Astrocyte (in vitro differentiated cells and primary cell): ENCODE measurements around the gene FUNDC2. TPM values are rescaled to one million over a fixed set of nuclear protein-coding genes. Genes with fewer than 3 reads are reported as not detected.
A peak's percentile ranks its signal among the peaks of the same experiment; 100 is the strongest.

Experiments
- DNase-seq: peaks from one replicate; pipeline ENCODE4 v3.0.0-alpha.2; 2010; ENCODE audit warnings: low read depth
- FAIRE-seq: peaks from 2 replicates; lab custom pipeline; 2011; peaks lifted over from hg19 to GRCh38; lab: Jason Lieb, UNC
- H2AFZ ChIP-seq: 2 replicates; pipeline ENCODE4 v1.6.0; 2012; ENCODE audit warnings: low read depth, low read length, inconsistent platforms
- H3K27ac ChIP-seq: 2 replicates; pipeline ENCODE4 v1.5.1; 2011; ENCODE audit warnings: low read depth, low read length, inconsistent platforms
- H3K27me3 ChIP-seq: 2 replicates; pipeline ENCODE4 v1.6.0; 2011; ENCODE audit warnings: low read length, inconsistent platforms; ENCODE audit not compliant: insufficient read depth
- H3K36me3 ChIP-seq: 2 replicates; pipeline ENCODE4 v1.5.1; 2011; ENCODE audit warnings: low read length, inconsistent platforms; ENCODE audit not compliant: insufficient read depth
- H3K4me1 ChIP-seq: 2 replicates; pipeline ENCODE4 v1.5.1; 2011; ENCODE audit warnings: low read length, inconsistent platforms; ENCODE audit not compliant: insufficient read depth
- H3K4me2 ChIP-seq: 2 replicates; pipeline ENCODE4 v1.6.0; 2012; ENCODE audit warnings: low read length, inconsistent platforms
- H3K4me3 ChIP-seq: 2 replicates; pipeline ENCODE4 v1.5.1; 2011; ENCODE audit warnings: low read depth, mild to moderate bottlenecking, low read length, inconsistent platforms; ENCODE audit not compliant: insufficient read depth
- H3K79me2 ChIP-seq: 2 replicates; pipeline ENCODE4 v1.6.0; 2012; ENCODE audit warnings: mild to moderate bottlenecking, low read length, inconsistent platforms; ENCODE audit not compliant: insufficient read depth
- H3K9ac ChIP-seq: 2 replicates; pipeline ENCODE4 v1.6.0; 2012; ENCODE audit warnings: mild to moderate bottlenecking, low read length, inconsistent platforms
- H3K9me3 ChIP-seq: 2 replicates; pipeline ENCODE4 v1.5.1; 2012; ENCODE audit warnings: low read depth, mild to moderate bottlenecking, low read length, inconsistent platforms; ENCODE audit not compliant: insufficient read depth
- H4K20me1 ChIP-seq: 2 replicates; pipeline ENCODE4 v1.6.0; 2012; ENCODE audit warnings: low read length, inconsistent platforms; ENCODE audit not compliant: insufficient read depth
- H3K27ac Mint-ChIP-seq: one replicate; pipeline ENCODE4 v1.8.0; 2021; ENCODE audit warnings: mild to moderate bottlenecking, mixed read lengths; ENCODE audit not compliant: unreplicated experiment
- H3K27me3 Mint-ChIP-seq: one replicate; pipeline ENCODE4 v1.8.0; 2021; ENCODE audit warnings: low read depth, mixed read lengths; ENCODE audit not compliant: unreplicated experiment
- H3K36me3 Mint-ChIP-seq: one replicate; pipeline ENCODE4 v1.8.0; 2021; ENCODE audit warnings: low read depth, mixed read lengths; ENCODE audit not compliant: unreplicated experiment
- H3K4me1 Mint-ChIP-seq: one replicate; pipeline ENCODE4 v1.8.0; 2021; ENCODE audit warnings: low read depth, mixed read lengths; ENCODE audit not compliant: unreplicated experiment
- H3K4me3 Mint-ChIP-seq: one replicate; pipeline ENCODE4 v1.8.0; 2021; ENCODE audit warnings: mild to moderate bottlenecking, moderate library complexity, mixed read lengths; ENCODE audit not compliant: unreplicated experiment
- H3K9me3 Mint-ChIP-seq: one replicate; pipeline ENCODE4 v1.8.0; 2021; ENCODE audit warnings: mild to moderate bottlenecking, mixed read lengths; ENCODE audit not compliant: unreplicated experiment
- CTCF ChIP-seq: IDR thresholded peaks from 2 replicates; pipeline ENCODE4 v1.5.1; 2011; ENCODE audit warnings: low read depth, mild to moderate bottlenecking, inconsistent platforms, low read length, moderate library complexity; ENCODE audit not compliant: insufficient read depth
- EZH2 ChIP-seq: IDR thresholded peaks from 2 replicates; pipeline ENCODE4 v1.6.1; 2012; ENCODE audit warnings: mild to moderate bottlenecking, low read length, inconsistent platforms; ENCODE audit not compliant: insufficient read depth
- total RNA-seq: library from RNA; stranded (reverse); gene quantifications from 2 replicates; pipeline ENCODE4 v1.2.1, GENCODE V29; 2021

FUNDC2 gene
- total RNA-seq, 1 donor from 2014 or later, result 49.5 TPM

GRCh38 chrX:155046811-155047528 lies 20.3 kb downstream of the FUNDC2 start:
- Histone ChIP-seq H3K4me3 (no peak overlapping the region), H2AFZ (no peak overlapping the region), H3K36me3 (no peaks in the 10 kb centered on the region), H4K20me1 (no peaks in the 10 kb centered on the region), H3K27ac (no peak overlapping the region), H3K4me2 (no peak overlapping the region), H3K4me1 (no peaks in the 10 kb centered on the region), H3K27me3 (no peaks in the 10 kb centered on the region), H3K79me2 (no peaks in the 10 kb centered on the region), H3K9me3 (no peaks in the 10 kb centered on the region), H3K9ac (no peak overlapping the region)
- FAIRE-seq, result peak; percentile 34
- Mint-ChIP-seq H3K4me3 (no peak overlapping the region), H3K36me3 (peaks cover 2% of the 10 kb centered on the region), H3K27ac (no peak overlapping the region), H3K4me1 (peaks cover 12% of the 10 kb centered on the region), H3K27me3 (no peaks in the 10 kb centered on the region), H3K9me3 (no peaks in the 10 kb centered on the region)
- TF ChIP-seq CTCF (no peak), EZH2 (no peak)
- no peak for DNase-seq

GRCh38 chrX:155048977-155049619 lies 22.5 kb downstream of the FUNDC2 start:
- no peak overlapping the region for H3K9ac ChIP-seq
- no peak overlapping the region for H3K4me3 ChIP-seq
- H3K4me2 ChIP-seq, result no peak overlapping the region
- Mint-ChIP-seq H3K9me3 (no peaks in the 10 kb centered on the region), H3K4me1 (peaks cover 12% of the 10 kb centered on the region), H3K27ac (no peak overlapping the region), H3K4me3 (no peak overlapping the region), H3K27me3 (no peaks in the 10 kb centered on the region), H3K36me3 (peaks cover 4% of the 10 kb centered on the region)
- TF ChIP-seq EZH2 (no peak), CTCF (peak; percentile 37)
- DNase-seq, result no peak
- H3K27ac ChIP-seq, result no peak overlapping the region
- H2AFZ ChIP-seq, result no peak overlapping the region
- H3K4me1 ChIP-seq, result no peaks in the 10 kb centered on the region
- H3K79me2 ChIP-seq, result no peaks in the 10 kb centered on the region
- no peaks in the 10 kb centered on the region for H3K27me3 ChIP-seq
- H3K36me3 ChIP-seq, result no peaks in the 10 kb centered on the region
- no peak for FAIRE-seq
- H4K20me1 ChIP-seq, result no peaks in the 10 kb centered on the region
- no peaks in the 10 kb centered on the region for H3K9me3 ChIP-seq
